HG03520 (cell line): ENCODE data around the gene MYBBP1A.

ENCODE experiments used
- ATAC-seq: cut with Tn5 transposase; IDR thresholded peaks from one replicate; pipeline ENCODE4 v1.9.1; 2021; ENCODE audit warnings: mild to moderate bottlenecking, moderate library complexity; ENCODE audit not compliant: unreplicated experiment

Gene MYBBP1A

GRCh38 chr17:4572131-4572530 lies 16.9 kb upstream of the MYBBP1A start:
- ATAC-seq: no peak

GRCh38 chr17:4569591-4569990 lies 14.4 kb upstream of the MYBBP1A start:
- ATAC-seq: no peak

- no peak for ATAC-seq
Observed at GRCh38 chr17:4566785-4567184, 11.6 kb upstream of the MYBBP1A start.

- ATAC-seq: no peak
Observed at GRCh38 chr17:4565209-4566141, 10.3 kb upstream of the MYBBP1A start.

GRCh38 chr17:4562015-4562969 lies 7.1 kb upstream of the MYBBP1A start:
- no peak for ATAC-seq

- ATAC-seq: no peak
Observed at GRCh38 chr17:4560837-4561256, 5.7 kb upstream of the MYBBP1A start.

GRCh38 chr17:4560421-4560820 lies 5.2 kb upstream of the MYBBP1A start, which contains the start of gene GGT6:
TSS of gene GGT6 (minus strand) at chr17:4560577. CDS start at chr17:4560521, 56 bp downstream.
- no peak for ATAC-seq

- no peak for ATAC-seq
Observed at GRCh38 chr17:4559966-4560365, 4.8 kb upstream of the MYBBP1A start.

- no peak for ATAC-seq
Observed at GRCh38 chr17:4559139-4559791, 4.1 kb upstream of the MYBBP1A start.

- ATAC-seq: no peak
Observed at GRCh38 chr17:4558347-4558971, 3.3 kb upstream of the MYBBP1A start.

GRCh38 chr17:4557626-4558346 lies 2.6 kb upstream of the MYBBP1A start:
- no peak for ATAC-seq

- ATAC-seq: no peak
Observed at GRCh38 chr17:4556996-4557395, 1.8 kb upstream of the MYBBP1A start.

GRCh38 chr17:4555873-4556759 lies 932 bp upstream of the MYBBP1A start:
- no peak for ATAC-seq

- ATAC-seq: no peak
Observed at GRCh38 chr17:4554441-4554996, 665 bp downstream of the MYBBP1A start.

GRCh38 chr17:4553669-4554068 lies 1.5 kb downstream of the MYBBP1A start:
- ATAC-seq: no peak

- no peak for ATAC-seq
Observed at GRCh38 chr17:4551796-4552525, 3.2 kb downstream of the MYBBP1A start.

- ATAC-seq: no peak
Observed at GRCh38 chr17:4551141-4551540, 4.0 kb downstream of the MYBBP1A start.

GRCh38 chr17:4550534-4551039 lies 4.6 kb downstream of the MYBBP1A start:
- ATAC-seq: no peak
